Fibroblast of the conjunctiva (primary cell): Measurements from ENCODE around the gene XKR7.
"Not testable (repeated sequence)": the region's sequence is repeated elsewhere in the genome, so short reads cannot be mapped to it uniquely, and the experiment has no call there.

Experiments
- DNase-seq: peaks from one replicate; pipeline ENCODE4 v3.0.0-alpha.2; 2010; ENCODE audit warnings: low read depth

XKR7 gene, protein sequence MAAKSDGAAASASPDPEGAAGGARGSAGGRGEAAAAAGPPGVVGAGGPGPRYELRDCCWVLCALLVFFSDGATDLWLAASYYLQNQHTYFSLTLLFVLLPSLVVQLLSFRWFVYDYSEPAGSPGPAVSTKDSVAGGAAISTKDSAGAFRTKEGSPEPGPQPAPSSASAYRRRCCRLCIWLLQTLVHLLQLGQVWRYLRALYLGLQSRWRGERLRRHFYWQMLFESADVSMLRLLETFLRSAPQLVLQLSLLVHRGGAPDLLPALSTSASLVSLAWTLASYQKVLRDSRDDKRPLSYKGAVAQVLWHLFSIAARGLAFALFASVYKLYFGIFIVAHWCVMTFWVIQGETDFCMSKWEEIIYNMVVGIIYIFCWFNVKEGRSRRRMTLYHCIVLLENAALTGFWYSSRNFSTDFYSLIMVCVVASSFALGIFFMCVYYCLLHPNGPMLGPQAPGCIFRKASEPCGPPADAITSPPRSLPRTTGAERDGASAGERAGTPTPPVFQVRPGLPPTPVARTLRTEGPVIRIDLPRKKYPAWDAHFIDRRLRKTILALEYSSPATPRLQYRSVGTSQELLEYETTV

DNA sequence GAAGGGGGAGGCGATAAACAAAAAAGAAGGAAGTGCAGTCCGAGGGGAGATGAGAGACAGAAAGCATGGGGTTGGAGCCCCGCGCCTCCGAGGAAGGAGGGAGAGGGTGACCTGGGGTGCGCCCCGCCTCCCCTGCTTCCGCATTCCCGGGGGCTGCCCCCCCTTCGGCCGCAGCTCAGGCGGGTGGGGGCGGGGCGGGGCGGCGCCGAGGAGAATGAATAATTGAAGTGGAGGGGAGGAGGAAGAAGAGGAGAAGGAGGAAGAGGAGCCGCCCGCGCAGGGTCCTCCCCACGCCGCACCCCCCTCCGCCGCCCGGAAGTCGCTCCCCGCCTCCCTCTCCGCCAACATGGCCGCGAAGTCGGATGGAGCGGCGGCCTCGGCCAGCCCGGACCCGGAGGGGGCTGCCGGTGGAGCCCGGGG is at the start of gene XKR7:
XKR7 (plus strand) TSS at position 322 of the 420 bp plus-strand sequence; CDS start at position 347, 25 bp downstream.
- DNase-seq, result no peak

GRCh38 chr20:31918466-31919105 is 49.4 kb upstream of the XKR7 start:
- no peak for DNase-seq

DNA sequence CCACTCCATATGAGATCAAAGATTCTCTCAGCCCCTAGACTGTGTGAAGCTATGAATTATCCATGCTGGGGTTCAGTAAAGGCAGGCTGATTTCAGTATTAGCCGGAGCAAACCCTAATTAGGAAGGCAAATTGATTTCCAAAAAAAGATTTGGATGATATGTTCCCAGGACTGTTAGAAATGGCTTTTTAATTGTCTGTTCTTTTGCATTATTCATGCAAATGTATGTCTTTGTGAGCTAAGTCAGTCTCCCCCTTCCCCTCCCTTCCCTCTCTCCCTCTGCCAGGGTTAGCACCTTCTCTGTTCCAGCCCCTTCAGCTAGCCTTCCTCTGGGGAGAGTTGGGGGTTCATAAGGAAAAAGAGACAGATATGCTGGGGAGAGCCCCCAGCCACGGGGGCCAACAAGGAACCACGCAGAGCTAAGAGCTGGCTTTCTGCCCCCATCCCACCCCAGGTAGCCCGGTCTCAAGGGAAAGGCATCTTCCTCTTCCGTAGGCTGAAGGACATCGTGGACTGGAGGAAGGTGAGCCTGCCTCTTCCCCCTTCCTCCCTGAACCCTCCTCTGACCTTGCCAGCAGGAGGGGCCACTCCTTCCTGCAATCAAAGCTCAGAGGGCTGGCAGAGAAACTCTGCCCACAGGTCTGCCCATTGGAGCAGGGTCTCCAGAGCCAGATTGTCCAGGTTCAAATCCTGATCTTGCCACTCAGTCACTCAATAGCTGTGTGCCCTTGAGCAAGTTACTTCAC is 48.4 kb upstream of the XKR7 start:
- DNase-seq, result no peak

DNA sequence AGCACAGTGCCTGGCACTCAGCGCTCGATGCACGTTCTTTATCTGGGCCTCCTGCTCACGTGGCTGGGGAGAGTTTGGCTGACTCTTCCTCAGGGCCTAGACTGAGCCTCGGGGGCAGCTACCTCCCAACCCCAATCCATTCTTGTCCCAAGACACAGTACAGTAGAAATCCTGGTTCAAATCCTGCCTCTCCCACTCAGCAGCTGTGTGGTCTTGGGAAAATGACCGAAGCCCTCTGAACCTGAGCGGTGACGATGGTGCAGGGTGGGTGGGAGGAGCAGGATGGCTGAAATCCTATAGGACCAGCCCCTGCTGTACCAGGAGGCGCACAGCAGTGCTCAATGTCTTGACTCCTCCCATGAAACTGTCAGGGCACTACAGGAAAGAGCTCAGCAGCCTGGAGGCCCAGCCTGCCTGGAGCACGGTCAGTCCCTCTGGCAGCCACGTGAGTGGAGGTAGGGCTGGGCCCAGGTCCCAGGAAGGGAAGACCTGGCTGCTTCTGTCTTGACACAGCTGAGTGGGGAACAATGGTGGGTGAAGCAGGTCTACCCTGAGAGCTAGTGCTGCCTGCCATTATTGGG is 47.6 kb upstream of the XKR7 start:
- DNase-seq, result no peak

DNA sequence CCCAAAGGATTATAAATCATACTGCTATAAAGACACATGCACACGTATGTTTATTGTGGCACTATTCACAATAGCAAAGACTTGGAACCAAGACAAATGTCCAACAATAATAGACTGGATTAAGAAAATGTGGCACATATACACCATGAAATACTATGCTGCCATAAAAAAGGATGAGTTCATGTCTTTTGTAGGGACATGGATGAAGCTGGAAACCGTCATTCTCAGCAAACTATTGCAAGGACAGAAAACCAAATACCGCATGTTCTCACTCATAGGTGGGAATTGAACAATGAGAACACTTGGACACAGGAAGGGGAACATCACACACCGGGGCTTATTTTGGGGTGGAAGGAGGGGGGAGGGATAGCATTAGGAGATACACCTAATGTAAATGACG is 46.5 kb upstream of the XKR7 start:
- DNase-seq, result not testable (repeated sequence)

GRCh38 chr20:31922181-31922580 is 45.8 kb upstream of the XKR7 start:
- no peak for DNase-seq

GRCh38 chr20:31922588-31922987 is 45.4 kb upstream of the XKR7 start:
- DNase-seq, result no peak

- DNase-seq, result no peak
Observed at GRCh38 chr20:31923388-31924331, 44.3 kb upstream of the XKR7 start.

GRCh38 chr20:31924561-31924960 is 43.4 kb upstream of the XKR7 start:
- no peak for DNase-seq

DNA sequence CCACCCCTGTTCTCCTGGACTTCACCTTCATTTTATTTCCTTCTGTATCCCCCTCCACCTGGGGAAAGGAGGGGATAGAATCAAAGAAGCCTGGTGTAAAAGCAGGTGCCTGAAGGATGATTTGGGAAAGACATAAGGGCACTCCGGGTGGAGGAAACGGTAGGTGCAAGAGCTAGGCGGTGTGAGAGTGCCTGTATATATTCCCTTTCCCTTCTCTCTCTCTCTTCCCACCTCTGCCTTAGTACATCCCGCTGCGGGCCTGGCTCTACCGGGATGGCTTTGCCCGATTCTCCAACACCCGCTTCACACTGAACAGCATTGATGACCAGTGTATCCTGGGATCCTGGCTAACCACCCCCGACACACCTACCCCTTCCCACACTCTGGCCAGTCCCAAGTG is 42.3 kb upstream of the XKR7 start:
- no peak for DNase-seq

DNA sequence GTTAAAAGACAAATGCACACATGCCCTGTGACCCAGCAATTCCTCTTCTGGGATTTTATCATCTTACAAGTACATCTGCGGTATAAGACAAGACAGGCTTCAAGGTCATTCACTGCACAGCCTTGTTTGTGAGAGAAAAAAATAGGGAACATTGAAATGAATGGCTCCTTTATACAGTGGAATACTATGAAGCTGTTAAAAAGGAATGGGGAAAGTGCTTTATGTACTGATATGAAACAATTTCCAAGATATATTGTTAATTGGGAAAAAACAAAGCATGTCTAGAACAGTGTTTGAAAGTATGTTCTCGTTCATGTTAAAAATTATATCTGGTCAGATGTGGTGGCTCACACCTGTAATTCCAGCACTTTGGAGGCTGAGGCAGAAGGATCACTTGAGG is 41.5 kb upstream of the XKR7 start:
- no peak for DNase-seq

- no peak for DNase-seq
Observed at GRCh38 chr20:31927627-31928159, 40.3 kb upstream of the XKR7 start.

- not testable (repeated sequence) for DNase-seq
Observed at GRCh38 chr20:31929631-31930030, 38.3 kb upstream of the XKR7 start.

GRCh38 chr20:31930779-31931178 is 37.2 kb upstream of the XKR7 start:
- no peak for DNase-seq

DNA sequence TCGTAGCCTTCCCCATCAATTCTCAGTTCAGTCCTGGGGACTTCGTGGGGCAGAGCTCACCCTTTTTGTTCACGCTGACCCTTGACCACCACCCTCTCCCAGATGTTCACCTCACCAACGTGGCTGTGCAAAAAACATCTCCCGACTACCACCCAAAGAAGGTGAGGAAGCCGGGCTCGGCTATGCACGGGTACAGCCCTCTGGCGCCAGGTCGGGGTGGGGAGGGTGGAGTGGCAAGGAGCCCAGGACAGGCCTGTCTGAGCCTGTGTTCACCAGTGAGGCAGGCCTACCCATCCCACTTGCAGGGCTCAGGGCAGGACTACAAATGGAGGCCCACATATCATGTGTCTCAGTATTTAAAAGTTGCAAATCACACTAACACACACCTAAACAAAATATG is 34.3 kb upstream of the XKR7 start:
- no peak for DNase-seq

DNA sequence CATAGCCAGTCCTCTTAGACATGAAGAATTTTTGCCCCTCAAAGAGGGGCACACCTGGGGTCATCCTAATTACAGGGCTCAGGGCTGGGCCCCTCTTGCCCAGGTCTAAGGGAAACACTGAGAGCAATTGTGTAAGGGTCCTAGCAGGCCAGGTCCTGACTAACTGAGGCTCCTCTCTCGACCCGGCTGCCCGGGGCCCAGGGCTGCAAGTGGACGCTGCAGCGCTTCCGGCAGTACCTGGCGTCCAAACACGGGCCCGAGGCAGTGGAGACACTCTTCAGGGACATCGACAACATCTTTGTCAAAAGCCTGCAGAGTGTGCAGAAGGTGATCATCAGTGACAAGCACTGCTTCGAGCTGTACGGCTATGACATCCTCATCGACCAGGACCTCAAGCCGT is 33.5 kb upstream of the XKR7 start:
- no peak for DNase-seq

DNA sequence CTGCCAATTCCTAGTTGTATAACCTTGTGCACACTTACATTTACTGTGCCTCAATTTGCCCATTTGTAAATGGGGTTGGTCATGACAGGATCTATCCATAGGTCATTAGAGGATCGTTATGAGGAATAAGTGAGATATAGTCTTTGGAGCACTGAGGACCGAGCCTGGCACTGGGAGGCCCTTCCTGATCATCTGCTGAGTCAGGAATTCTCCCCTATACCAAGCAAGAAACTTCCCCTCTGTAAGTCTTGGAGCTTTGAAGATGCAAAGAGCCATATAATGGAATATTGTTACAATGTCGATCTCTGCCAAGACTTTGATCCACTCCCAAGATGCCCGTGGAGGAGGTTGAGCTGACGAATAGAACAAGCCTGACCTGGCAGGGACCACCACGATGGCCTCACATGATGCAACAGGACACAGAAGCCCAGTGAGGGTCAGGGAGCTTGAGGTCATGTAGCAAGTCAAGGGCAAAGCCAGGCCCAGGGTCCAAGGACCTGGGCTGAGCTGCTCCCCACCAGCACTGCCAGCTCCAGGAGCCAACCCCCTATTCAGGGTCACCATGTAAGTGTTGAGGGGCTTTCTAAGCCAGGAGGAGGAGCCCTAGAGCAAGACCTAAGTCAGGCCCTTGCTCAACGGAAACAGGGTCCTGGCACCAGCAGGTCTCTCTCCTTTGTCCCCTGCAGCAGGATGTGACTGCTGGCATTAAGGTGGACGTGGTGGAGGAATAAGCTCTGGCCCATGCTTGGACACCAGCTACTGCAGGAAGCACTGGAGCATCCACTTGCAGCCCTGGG is 32.8 kb upstream of the XKR7 start:
- no peak for DNase-seq

DNA sequence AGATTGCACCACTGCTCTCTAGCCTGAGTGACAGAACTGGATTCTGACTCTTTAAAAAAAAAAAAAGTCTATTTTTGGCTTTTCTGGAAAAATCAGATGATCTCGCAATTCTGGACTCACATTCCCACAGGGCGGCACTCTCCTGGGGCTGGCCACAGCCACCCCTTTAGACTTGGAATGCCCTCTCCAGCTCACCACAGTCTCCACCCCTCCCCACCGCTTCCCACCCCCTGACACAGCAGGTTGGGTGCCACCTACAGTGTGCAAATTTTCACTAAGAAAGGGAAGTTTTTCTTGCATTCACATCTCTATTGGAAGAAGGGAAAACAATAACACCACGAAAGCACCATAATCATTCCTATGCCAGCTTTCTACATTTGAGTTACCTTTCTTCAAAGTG is 31.5 kb upstream of the XKR7 start:
- DNase-seq, result no peak

DNA sequence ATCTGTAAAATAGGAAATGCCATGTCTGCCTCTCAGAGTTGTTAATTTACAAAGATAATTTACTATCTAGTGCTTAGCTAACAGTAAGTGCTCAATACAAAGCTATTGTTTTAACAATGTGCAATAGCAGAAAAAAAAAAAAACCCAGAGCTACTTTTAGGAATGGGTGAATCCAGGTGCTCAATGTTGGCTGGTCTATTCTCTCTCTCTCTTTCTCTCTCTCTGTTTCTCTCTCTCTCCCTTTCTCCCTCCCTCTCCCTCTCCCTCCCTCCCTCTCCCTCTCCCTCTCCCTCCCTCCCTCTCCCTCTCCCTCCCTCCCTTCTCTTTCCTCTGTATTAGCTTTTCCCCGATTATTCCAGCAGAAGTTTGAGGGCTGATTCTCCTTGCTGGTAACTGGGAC is 30.1 kb upstream of the XKR7 start:
- DNase-seq, result no peak

DNA sequence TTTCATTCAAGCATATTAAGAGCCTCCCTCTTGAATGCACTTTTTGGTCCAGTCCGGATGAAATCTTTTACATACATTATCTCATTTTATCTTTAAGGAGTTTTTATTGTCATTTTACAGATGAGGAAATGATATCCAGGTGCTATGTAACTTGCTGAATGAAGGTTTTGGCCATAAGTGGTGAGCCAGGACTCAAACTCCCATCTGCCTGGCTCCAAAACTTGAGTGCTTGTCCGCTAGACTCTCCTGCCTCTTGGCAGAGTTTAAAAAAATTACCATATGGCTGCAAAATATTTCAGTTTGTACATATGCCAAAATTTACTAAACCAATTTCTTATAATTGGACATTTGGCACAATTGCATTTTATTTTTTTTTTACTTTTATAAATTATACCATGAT is 28.3 kb upstream of the XKR7 start:
- DNase-seq, result no peak
